Measurements from ENCODE around the gene RANBP17. TPM values are rescaled to one million over a fixed set of nuclear protein-coding genes. Genes with fewer than 3 reads are reported as not detected.
A peak's percentile ranks its signal among the peaks of the same experiment; 100 is the strongest.

RANBP17 gene
- total and polyA plus RNA-seq, 2 of the 4 experiments (the other 2 are of a cell fraction) = 8.2 to 29.0 TPM

DNA sequence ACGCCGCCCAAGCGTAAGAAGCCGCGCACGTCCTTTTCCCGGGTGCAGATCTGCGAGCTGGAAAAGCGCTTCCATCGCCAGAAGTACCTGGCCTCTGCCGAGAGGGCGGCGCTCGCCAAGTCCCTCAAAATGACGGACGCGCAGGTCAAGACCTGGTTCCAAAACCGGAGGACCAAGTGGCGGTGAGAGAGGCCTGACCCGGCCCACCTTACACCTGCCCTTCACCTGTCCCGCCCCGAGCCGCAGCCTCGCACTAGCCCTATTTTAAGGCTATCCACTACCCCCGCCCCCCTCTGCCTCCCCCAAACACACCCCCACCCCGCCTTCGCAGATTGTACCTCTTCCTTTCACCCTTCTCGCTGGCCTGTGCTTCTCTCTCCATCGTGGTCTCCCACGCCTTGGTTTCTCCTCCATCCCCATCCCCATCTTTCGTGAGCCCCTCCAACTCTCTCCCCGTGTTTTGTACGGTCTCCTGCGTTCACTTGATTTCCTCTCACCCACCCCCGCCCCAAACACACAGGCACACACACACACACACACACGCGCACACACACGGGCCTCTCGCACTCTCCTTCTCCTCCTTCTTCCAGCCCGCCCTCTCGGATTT lies 448.5 kb downstream of the RANBP17 start:
- POLR2A ChIA-PET (ENCODE audit: unreplicated experiment) = no interaction called here
- Histone ChIP-seq H4K91ac (ENCODE audit: insufficient read depth, low read depth, low read length) (no peak overlapping the region), H3K56ac (ENCODE audit: extremely low read depth, insufficient read depth, low read length) (no peak overlapping the region), H3K9ac (ENCODE audit: low read depth, low read length) (no peak overlapping the region), H3K4me1 (ENCODE audit: control insufficient read depth, insufficient read depth, low read length) (peaks cover 3% of the 10 kb centered on the region; the same call in 1 of the 2 replicates), H2BK20ac (ENCODE audit: low read depth, low read length) (no peak overlapping the region), H2AK5ac (ENCODE audit: low read depth, low read length) (no peak overlapping the region), H4K20me1 (ENCODE audit: insufficient read depth, low read length) (peaks cover 7% of the 10 kb centered on the region), H3K9me3 (ENCODE audit: control insufficient read depth, insufficient read depth, low read length) (peaks cover 18% of the 10 kb centered on the region), H3K23ac (ENCODE audit: low read depth, low read length) (no peak overlapping the region), H3K27ac (ENCODE audit: insufficient read depth, low read length) (no peak overlapping the region), H2BK15ac (ENCODE audit: low read depth, low read length) (no peak overlapping the region), H3K36me3 (ENCODE audit: control insufficient read depth, insufficient read depth, low read length) (no peaks in the 10 kb centered on the region), H3K14ac (replicated peaks; ENCODE audit: low read depth, low read length) (no peak overlapping the region), H4K5ac (ENCODE audit: low read depth, low read length) (no peak overlapping the region), H3K4ac (ENCODE audit: low read depth, low read length) (no peak overlapping the region), H3K79me1 (ENCODE audit: low read depth in 1 of 2, low read length in 2 of 2) (no peaks in the 10 kb centered on the region), H3K18ac (ENCODE audit: low read depth, low read length) (no peak overlapping the region), H2BK5ac (ENCODE audit: low read depth, low read length, poor library complexity, severe bottlenecking) (no peak overlapping the region), H2AK9ac (replicated peaks; ENCODE audit: low read depth, low read length, poor library complexity) (no peak overlapping the region), H2BK120ac (ENCODE audit: low read depth, low read length) (no peak overlapping the region), H2AFZ (replicated peaks; ENCODE audit: low read length, poor library complexity) (peak overlapping the region; percentile 74), H3K4me3 (ENCODE audit: insufficient read depth, low read depth, low read length) (no peak overlapping the region), H3K9me1 (ENCODE audit: insufficient read depth, low read length) (no peaks in the 10 kb centered on the region), H3K27me3 (ENCODE audit: control insufficient read depth, insufficient read depth, low read length) (peaks cover 98% of the 10 kb centered on the region), H4K8ac (ENCODE audit: low read depth in 2 of 2, low read length in 2 of 2) (no peak overlapping the region), H3K4me2 (ENCODE audit: low read depth, low read length) (no peak overlapping the region; the same call in 1 of the 2 replicates)
- intact Hi-C loops (cut with micrococcal nuclease) = no loop called here
- BruUV-seq (replicated peaks) = no TSS peak
- dilution Hi-C loops (cut with HindIII; ENCODE audit: low sequenced_read_pairs, unreplicated experiment) = no loop called here
- WGBS, 2 experiments (ENCODE audit: extremely low coverage in 2 of 2, insufficient read length in 1 of 2) = 2% methylated on average over 17 of the region's 41 CpGs; no CpG with 5 or more reads in 1 of the 2 experiments
- in situ Hi-C loops (cut with MboI; ENCODE audit: low sequenced_read_pairs) = no loop called here
- CTCF ChIA-PET = no interaction called here
- DNase-seq (no peak), ATAC-seq (ENCODE audit: low read depth) (no peak)
- TF ChIP-seq, protein P1, sequence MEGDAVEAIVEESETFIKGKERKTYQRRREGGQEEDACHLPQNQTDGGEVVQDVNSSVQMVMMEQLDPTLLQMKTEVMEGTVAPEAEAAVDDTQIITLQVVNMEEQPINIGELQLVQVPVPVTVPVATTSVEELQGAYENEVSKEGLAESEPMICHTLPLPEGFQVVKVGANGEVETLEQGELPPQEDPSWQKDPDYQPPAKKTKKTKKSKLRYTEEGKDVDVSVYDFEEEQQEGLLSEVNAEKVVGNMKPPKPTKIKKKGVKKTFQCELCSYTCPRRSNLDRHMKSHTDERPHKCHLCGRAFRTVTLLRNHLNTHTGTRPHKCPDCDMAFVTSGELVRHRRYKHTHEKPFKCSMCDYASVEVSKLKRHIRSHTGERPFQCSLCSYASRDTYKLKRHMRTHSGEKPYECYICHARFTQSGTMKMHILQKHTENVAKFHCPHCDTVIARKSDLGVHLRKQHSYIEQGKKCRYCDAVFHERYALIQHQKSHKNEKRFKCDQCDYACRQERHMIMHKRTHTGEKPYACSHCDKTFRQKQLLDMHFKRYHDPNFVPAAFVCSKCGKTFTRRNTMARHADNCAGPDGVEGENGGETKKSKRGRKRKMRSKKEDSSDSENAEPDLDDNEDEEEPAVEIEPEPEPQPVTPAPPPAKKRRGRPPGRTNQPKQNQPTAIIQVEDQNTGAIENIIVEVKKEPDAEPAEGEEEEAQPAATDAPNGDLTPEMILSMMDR (conservative IDR thresholded peaks at IDR 0.05; ENCODE audit: low read depth, low read length) = 0 out of 2 replicates have a peak, but pooled peaks have one; percentile 13
- TF ChIP-seq RAD21 (IDR thresholded peaks at IDR 0.05; ENCODE audit: low read length) = no peak

Data from IMR-90 (cell line).